NAMALWA (cell line): ENCODE measurements around the gene MPG.

ENCODE experiments used
- DNase-seq: peaks from one replicate; pipeline ENCODE4 v3.0.0-alpha.2; 2015; ENCODE audit warnings: low spot score

MPG gene

GRCh38 chr16:66309-67182, 11.5 kb upstream of the MPG start:
- no peak for DNase-seq

GRCh38 chr16:67183-67791, 10.7 kb upstream of the MPG start:
- no peak for DNase-seq

GRCh38 chr16:67884-68789, 9.9 kb upstream of the MPG start:
- no peak for DNase-seq

GRCh38 chr16:69181-69580, 8.8 kb upstream of the MPG start:
- no peak for DNase-seq

- no peak for DNase-seq
Observed at GRCh38 chr16:71210-71539, 6.8 kb upstream of the MPG start.

GRCh38 chr16:71540-72401, 6.3 kb upstream of the MPG start:
- DNase-seq: no peak

- no peak for DNase-seq
Observed at GRCh38 chr16:72561-73548, 5.2 kb upstream of the MPG start, which contains the start of gene RHBDF1. Gene RHBDF1, minus strand, starts transcription at chr16:72631. Its CDS starts 7,616 bp downstream, at chr16:65015.

GRCh38 chr16:74051-74746, 3.8 kb upstream of the MPG start:
- DNase-seq: no peak

- no peak for DNase-seq
Observed at GRCh38 chr16:74747-75334, 3.2 kb upstream of the MPG start.

GRCh38 chr16:75580-76501, 2.2 kb upstream of the MPG start:
- peak; percentile 41 for DNase-seq

GRCh38 chr16:76535-77272, 1.3 kb upstream of the MPG start:
- DNase-seq: peak; percentile 26

- peak; percentile 36 for DNase-seq
Observed at GRCh38 chr16:77273-77806, 685 bp upstream of the MPG start.

GRCh38 chr16:78444-79150, 572 bp downstream of the MPG start:
- DNase-seq: no peak

- DNase-seq: no peak
Observed at GRCh38 chr16:79151-80054, 1.4 kb downstream of the MPG start.

- DNase-seq: no peak
Observed at GRCh38 chr16:83060-83603, 5.1 kb downstream of the MPG start.
